ENCODE results near the gene ORAI1. TPM values are rescaled to one million over a fixed set of nuclear protein-coding genes. Genes with fewer than 3 reads are reported as not detected.
"Not testable (repeated sequence)": the region's sequence is repeated elsewhere in the genome, so short reads cannot be mapped to it uniquely, and the experiment has no call there.

The ORAI1 gene
- total and polyA plus RNA-seq, 8 donors: 8.9 to 39.5 (median 13.0) TPM

DNA sequence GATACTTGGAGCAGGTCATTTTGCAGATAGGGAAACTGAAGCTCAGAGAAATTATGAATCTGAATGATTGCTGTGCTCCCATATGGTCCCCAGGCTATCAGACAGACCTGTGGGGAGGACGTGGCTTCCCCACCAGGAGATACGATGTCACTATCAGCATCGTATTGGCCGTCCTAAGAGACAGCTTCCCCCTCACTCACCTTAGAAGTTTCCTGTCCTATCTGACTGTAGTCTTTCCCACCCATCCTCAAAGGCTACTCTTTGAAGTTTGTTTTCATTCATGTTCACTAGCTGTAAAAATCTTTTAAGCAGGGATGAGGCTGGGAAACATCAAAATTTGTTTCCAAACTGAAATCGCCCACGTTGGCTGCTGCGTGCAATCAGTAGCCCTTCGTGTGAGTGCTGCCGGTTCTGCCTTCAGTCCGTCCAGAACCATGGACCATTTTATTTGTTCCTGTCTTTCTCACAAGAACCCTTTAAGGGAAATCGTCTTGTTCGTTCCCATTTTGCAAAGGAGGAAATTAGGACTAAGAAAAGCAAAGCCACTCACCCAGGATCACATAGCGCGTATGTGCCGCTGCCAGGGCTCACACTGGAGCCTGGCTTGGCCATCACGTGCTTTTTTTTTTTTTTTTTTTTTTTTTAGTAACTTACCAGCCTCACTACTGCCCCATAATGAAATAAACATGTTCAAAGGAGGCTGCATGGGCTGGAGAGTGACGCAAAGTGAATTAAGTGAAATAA is 44.5 kb upstream of the ORAI1 start:
- DNase-seq (peak in 1 of 4 donors; percentile 56), ATAC-seq (peak; percentile 50)
- Histone ChIP-seq H3K27me3 (peaks cover 0 to 8% of the 10 kb centered on the region in 2 donors), H3K4me1 (peaks cover 26 to 49% of the 10 kb centered on the region in 2 donors), H3K27ac (peak overlapping the region; percentile 83 to 86), H3K4me3 (peak overlapping the region in 1 of 2 donors; percentile 61), H3K9me3 (no peaks in the 10 kb centered on the region), H3K36me3 (no peaks in the 10 kb centered on the region)
- no peak for TF ChIP-seq CTCF (IDR thresholded peaks at IDR 0.05)
- intact Hi-C loops (cut with DNase I): no loop called here

- no peaks in the 10 kb centered on the region for H3K36me3 ChIP-seq
- no peak for TF ChIP-seq CTCF (IDR thresholded peaks at IDR 0.05)
- H3K27ac ChIP-seq: peak overlapping the region; percentile 83 to 86
- no peak overlapping the region for H3K4me3 ChIP-seq
- intact Hi-C loops (cut with DNase I): no loop called here
- no peaks in the 10 kb centered on the region for H3K9me3 ChIP-seq
- ATAC-seq (peak; percentile 6), DNase-seq (no peak)
- H3K4me1 ChIP-seq: peaks cover 20 to 40% of the 10 kb centered on the region in 2 donors
- peaks cover 0 to 8% of the 10 kb centered on the region in 2 donors for H3K27me3 ChIP-seq
Observed at GRCh38 chr12:121582583-121583333, 43.6 kb upstream of the ORAI1 start.

DNA sequence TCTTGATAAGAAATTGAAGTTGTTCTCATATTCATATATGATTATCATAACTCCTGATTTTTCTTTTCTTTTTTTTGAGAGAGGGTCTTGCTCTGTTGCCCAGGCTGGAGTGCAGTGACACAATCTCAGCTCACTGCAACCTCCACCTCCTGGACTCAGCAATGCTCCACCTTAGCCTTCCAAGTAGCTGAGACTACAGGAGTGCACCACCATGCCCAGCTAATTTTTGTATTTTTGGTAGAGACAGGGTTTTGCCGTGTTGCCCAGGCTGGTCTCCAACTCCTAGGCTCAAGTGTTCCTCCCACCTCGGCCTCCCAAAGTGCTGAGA is 43.0 kb upstream of the ORAI1 start:
- DNase-seq; H3K4me3 ChIP-seq; ATAC-seq; H3K9me3 ChIP-seq; intact Hi-C loops (cut with DNase I); H3K27ac ChIP-seq; H3K27me3 ChIP-seq; H3K36me3 ChIP-seq: not testable (repeated sequence)
- peaks cover 18 to 35% of the 10 kb centered on the region in 2 donors for H3K4me1 ChIP-seq

DNA sequence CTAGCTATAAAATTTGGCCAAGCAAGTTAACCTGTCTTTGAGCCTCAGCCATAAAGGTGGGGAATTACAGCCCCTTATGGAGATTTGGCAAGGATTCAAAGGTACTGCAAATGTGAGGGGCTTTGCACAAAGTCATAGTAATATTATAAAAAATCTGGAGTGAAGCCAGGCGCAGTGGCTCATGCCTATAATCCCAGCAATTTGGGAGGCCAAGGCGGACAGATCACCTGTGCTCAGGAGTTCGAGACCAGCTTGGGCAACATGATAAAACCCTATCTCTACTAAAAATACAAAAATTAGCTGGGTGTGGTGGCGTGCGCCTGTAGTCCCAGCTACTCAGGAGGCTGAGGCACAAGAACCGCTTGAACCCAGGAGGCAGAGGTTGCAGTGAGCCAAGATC is 41.4 kb upstream of the ORAI1 start:
- H3K27me3 ChIP-seq; ATAC-seq; H3K36me3 ChIP-seq; H3K4me3 ChIP-seq; H3K27ac ChIP-seq; intact Hi-C loops (cut with DNase I); DNase-seq; H3K9me3 ChIP-seq: not testable (repeated sequence)
- H3K4me1 ChIP-seq: peaks cover 18 to 25% of the 10 kb centered on the region in 2 donors

DNA sequence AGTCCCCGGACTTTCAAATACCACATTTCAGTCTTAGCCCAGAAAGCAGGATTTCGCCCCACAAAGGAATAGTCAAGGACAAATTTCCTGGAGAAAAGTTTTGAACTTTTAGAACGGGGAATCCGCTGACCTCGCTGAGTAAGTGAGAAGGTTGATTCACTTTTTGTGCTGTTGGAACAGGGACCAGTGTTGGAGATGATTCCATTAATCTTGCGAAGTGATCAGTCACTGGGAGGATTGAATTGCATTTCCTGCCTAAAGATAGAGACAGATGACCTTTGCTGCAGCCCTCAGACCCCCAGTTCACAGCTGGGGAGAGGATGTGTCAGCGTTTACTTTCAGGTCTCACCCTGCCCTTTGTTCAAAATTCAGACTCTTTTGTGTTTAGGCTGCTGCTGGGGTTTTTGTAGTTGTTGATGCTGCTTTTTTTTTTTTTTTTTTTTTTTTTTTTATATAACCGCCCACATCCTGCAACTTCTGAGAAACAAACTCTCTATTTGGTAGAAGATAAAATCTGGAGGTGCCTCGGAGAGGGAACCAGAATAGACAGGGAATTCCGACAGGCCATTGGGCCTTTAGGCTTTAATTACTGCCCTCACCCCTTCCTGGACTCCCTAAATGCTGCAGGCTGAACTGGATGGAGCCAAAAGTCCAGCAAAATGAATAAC is 35.7 kb upstream of the ORAI1 start:
- no peaks in the 10 kb centered on the region for H3K27me3 ChIP-seq
- DNase-seq (no peak), ATAC-seq (peak; percentile 49)
- H3K4me3 ChIP-seq: peak overlapping the region; percentile 8 to 34
- H3K4me1 ChIP-seq: peaks cover 0 to 9% of the 10 kb centered on the region in 2 donors
- no peaks in the 10 kb centered on the region for H3K9me3 ChIP-seq
- intact Hi-C loops (cut with DNase I): no loop called here
- H3K27ac ChIP-seq: peak overlapping the region; percentile 64 to 88
- no peak for TF ChIP-seq CTCF (IDR thresholded peaks at IDR 0.05)
- no peaks in the 10 kb centered on the region for H3K36me3 ChIP-seq

GRCh38 chr12:121592320-121592719 is 34.0 kb upstream of the ORAI1 start:
- DNase-seq (no peak), ATAC-seq (no peak)
- Histone ChIP-seq H3K27ac (no peak overlapping the region), H3K9me3 (no peaks in the 10 kb centered on the region), H3K4me3 (no peak overlapping the region), H3K36me3 (no peaks in the 10 kb centered on the region), H3K4me1 (peaks cover 0 to 9% of the 10 kb centered on the region in 2 donors), H3K27me3 (no peaks in the 10 kb centered on the region)
- no peak for TF ChIP-seq CTCF (IDR thresholded peaks at IDR 0.05)
- intact Hi-C loops (cut with DNase I): no loop called here

Measured in left lung (tissue), 10 donors.